GM19468 (cell line): ENCODE measurements around the gene REPS2.
"Not testable (repeated sequence)": the region's sequence is repeated elsewhere in the genome, so short reads cannot be mapped to it uniquely, and the experiment has no call there.

ENCODE experiments used
- ATAC-seq: cut with Tn5 transposase; IDR thresholded peaks from one replicate; pipeline ENCODE4 v1.9.1; 2021; ENCODE audit warnings: mild to moderate bottlenecking, moderate library complexity, moderate number of reproducible peaks; ENCODE audit not compliant: unreplicated experiment; ENCODE audit errors: extremely low read depth

REPS2 gene

GRCh38 chrX:16962661-16963060, 16.2 kb downstream of the REPS2 start:
- ATAC-seq, result not testable (repeated sequence)

- no peak for ATAC-seq
These were observed 16.8 kb downstream of the REPS2 start for GRCh38 chrX:16963216-16963615.

GRCh38 chrX:16964976-16965375, 18.5 kb downstream of the REPS2 start:
- ATAC-seq, result not testable (repeated sequence)

GRCh38 chrX:16966752-16967448, 20.4 kb downstream of the REPS2 start:
- ATAC-seq, result no peak

- ATAC-seq, result not testable (repeated sequence)
These were observed 22.3 kb downstream of the REPS2 start for GRCh38 chrX:16968753-16969152.

GRCh38 chrX:16970977-16971376, 24.5 kb downstream of the REPS2 start:
- ATAC-seq, result no peak

- no peak for ATAC-seq
These were observed 25.2 kb downstream of the REPS2 start for GRCh38 chrX:16971694-16972093.

- ATAC-seq, result no peak
These were observed 28.8 kb downstream of the REPS2 start for GRCh38 chrX:16975233-16975632.

GRCh38 chrX:16977771-16978170, 31.3 kb downstream of the REPS2 start:
- ATAC-seq, result no peak

- no peak for ATAC-seq
These were observed 31.9 kb downstream of the REPS2 start for GRCh38 chrX:16978193-16978984.

GRCh38 chrX:16979226-16979625, 32.8 kb downstream of the REPS2 start:
- no peak for ATAC-seq

- ATAC-seq, result no peak
These were observed 34.8 kb downstream of the REPS2 start for GRCh38 chrX:16981209-16981608.

GRCh38 chrX:16981980-16982379, 35.5 kb downstream of the REPS2 start:
- ATAC-seq, result no peak

GRCh38 chrX:16983051-16983450, 36.6 kb downstream of the REPS2 start:
- ATAC-seq, result no peak

- ATAC-seq, result no peak
These were observed 38.8 kb downstream of the REPS2 start for GRCh38 chrX:16985286-16985685.

- ATAC-seq, result no peak
These were observed 39.7 kb downstream of the REPS2 start for GRCh38 chrX:16986169-16986568.

- ATAC-seq, result no peak
These were observed 43.3 kb downstream of the REPS2 start for GRCh38 chrX:16989750-16990149.

- no peak for ATAC-seq
These were observed 44.4 kb downstream of the REPS2 start for GRCh38 chrX:16990839-16991238.

- ATAC-seq, result no peak
These were observed 46.0 kb downstream of the REPS2 start for GRCh38 chrX:16992445-16992844.

- no peak for ATAC-seq
These were observed 46.5 kb downstream of the REPS2 start for GRCh38 chrX:16992951-16993350.

GRCh38 chrX:16993791-16994318, 47.4 kb downstream of the REPS2 start:
- ATAC-seq, result no peak
